Measurements from ENCODE around the gene TMEM106A.

The TMEM106A gene

DNA sequence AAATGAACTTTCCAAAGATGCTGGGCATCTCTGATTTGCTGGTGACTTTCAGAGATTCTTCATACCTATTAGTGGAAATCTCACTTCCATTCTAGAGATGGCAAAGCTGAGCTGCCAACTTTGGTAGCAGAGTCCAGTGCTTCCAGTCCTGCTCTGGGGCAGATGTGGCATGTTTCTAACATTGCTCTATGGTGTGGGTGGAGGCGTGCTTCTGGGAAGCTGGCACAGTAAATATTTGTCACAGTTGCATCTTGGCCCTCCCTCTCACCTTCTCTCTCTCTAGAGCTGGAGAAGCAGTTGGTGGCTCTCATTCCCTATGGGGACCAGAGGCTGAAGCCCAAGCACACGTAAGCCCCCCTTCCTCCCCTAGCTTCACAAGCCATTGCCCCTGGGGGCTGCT lies 1.9 kb downstream of the TMEM106A start:
- DNase-seq (ENCODE audit: extremely low spot score), result no peak
- CTCF ChIA-PET, result interaction anchor here (1.2 to 1.4 kb wide), 2 partner anchors 13 to 271 kb away, joined by 3 to 4 read pairs; partner anchors contain the start of gene DHX8
- POLR2A ChIA-PET, result interaction anchor here (3.8 kb wide), 1 partner anchor 102 kb away, joined by 54 read pairs; no protein-coding TSS in a partner anchor
- TF ChIP-seq, protein P1, sequence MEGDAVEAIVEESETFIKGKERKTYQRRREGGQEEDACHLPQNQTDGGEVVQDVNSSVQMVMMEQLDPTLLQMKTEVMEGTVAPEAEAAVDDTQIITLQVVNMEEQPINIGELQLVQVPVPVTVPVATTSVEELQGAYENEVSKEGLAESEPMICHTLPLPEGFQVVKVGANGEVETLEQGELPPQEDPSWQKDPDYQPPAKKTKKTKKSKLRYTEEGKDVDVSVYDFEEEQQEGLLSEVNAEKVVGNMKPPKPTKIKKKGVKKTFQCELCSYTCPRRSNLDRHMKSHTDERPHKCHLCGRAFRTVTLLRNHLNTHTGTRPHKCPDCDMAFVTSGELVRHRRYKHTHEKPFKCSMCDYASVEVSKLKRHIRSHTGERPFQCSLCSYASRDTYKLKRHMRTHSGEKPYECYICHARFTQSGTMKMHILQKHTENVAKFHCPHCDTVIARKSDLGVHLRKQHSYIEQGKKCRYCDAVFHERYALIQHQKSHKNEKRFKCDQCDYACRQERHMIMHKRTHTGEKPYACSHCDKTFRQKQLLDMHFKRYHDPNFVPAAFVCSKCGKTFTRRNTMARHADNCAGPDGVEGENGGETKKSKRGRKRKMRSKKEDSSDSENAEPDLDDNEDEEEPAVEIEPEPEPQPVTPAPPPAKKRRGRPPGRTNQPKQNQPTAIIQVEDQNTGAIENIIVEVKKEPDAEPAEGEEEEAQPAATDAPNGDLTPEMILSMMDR (IDR thresholded peaks at IDR 0.05; ENCODE audit: control extremely low read depth, extremely low read depth, low read depth, missing control alignments), result no peak

- DNase-seq (ENCODE audit: extremely low spot score), result no peak
- ChIA-PET POLR2A (interaction anchor here (1.4 kb wide), 1 partner anchor 102 kb away, joined by 3 read pairs; no protein-coding TSS in a partner anchor), CTCF (interaction anchor here (1.0 to 1.2 kb wide), 3 partner anchors 94 to 191 kb away, joined by 3 to 5 read pairs (median 3); no protein-coding TSS in a partner anchor)
- TF ChIP-seq, protein P1 (IDR thresholded peaks at IDR 0.05; ENCODE audit: control extremely low read depth, extremely low read depth, low read depth, missing control alignments), result no peak
Observed at GRCh38 chr17:43215341-43215740, 3.7 kb downstream of the TMEM106A start.

DNA sequence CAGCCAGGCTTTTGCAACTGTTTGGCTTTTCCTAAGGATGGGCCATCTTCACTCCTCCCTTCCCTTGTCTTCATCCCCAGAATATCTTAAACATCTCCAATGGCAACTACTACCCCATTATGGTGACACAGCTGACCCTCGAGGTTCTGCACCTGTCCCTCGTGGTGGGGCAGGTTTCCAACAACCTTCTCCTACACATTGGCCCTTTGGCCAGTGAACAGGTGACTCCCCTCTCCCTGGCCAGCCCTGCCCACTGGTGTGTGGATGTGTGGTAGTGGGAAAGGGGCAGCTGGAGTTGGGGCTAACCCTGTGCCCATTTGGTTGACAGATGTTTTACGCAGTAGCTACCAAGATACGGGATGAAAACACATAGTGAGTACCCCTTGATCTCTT lies 4.7 kb downstream of the TMEM106A start:
- TF ChIP-seq, protein P1 (IDR thresholded peaks at IDR 0.05; ENCODE audit: control extremely low read depth, extremely low read depth, low read depth, missing control alignments), result no peak
- CTCF ChIA-PET, result interaction anchor here (1.0 to 1.4 kb wide), 4 partner anchors 9 to 192 kb away, joined by 3 to 5 read pairs (median 3); no protein-coding TSS in a partner anchor
- DNase-seq (ENCODE audit: extremely low spot score), result no peak
- POLR2A ChIA-PET, result interaction anchor here (1.4 kb wide), 1 partner anchor 101 kb away, joined by 3 read pairs; no protein-coding TSS in a partner anchor

GRCh38 chr17:43216762-43217613 lies 5.3 kb downstream of the TMEM106A start:
- TF ChIP-seq, protein P1 (IDR thresholded peaks at IDR 0.05; ENCODE audit: control extremely low read depth, extremely low read depth, low read depth, missing control alignments), result no peak
- no peak for DNase-seq (ENCODE audit: extremely low spot score)
- ChIA-PET POLR2A (interaction anchor here (1.6 kb wide), 1 partner anchor 99 kb away, joined by 11 read pairs; no protein-coding TSS in a partner anchor), CTCF (interaction anchor here (1.1 to 1.4 kb wide), 2 partner anchors 10 to 15 kb away, joined by 3 read pairs; no protein-coding TSS in a partner anchor)

GRCh38 chr17:43217614-43218087 lies 6.0 kb downstream of the TMEM106A start:
- TF ChIP-seq, protein P1 (IDR thresholded peaks at IDR 0.05; ENCODE audit: control extremely low read depth, extremely low read depth, low read depth, missing control alignments), result no peak
- ChIA-PET CTCF (interaction anchor here (1.1 kb wide), 1 partner anchor 16 kb away, joined by 3 read pairs; no protein-coding TSS in a partner anchor), POLR2A (interaction anchor here (1.6 kb wide), 1 partner anchor 99 kb away, joined by 11 read pairs; no protein-coding TSS in a partner anchor)
- no peak for DNase-seq (ENCODE audit: extremely low spot score)

GRCh38 chr17:43219001-43219400 lies 7.3 kb downstream of the TMEM106A start:
- DNase-seq (ENCODE audit: extremely low spot score), result no peak
- POLR2A ChIA-PET, result interaction anchor here (0.6 to 1.6 kb wide), 4 partner anchors 97 to 142 kb away, joined by 4 to 11 read pairs (median 5); no protein-coding TSS in a partner anchor
- TF ChIP-seq, protein P1 (IDR thresholded peaks at IDR 0.05; ENCODE audit: control extremely low read depth, extremely low read depth, low read depth, missing control alignments), result no peak
- CTCF ChIA-PET, result interaction anchor here (1.5 kb wide), 1 partner anchor 90 kb away, joined by 4 read pairs; no protein-coding TSS in a partner anchor

All from GM10248 (cell line).